GM15510 (cell line): ENCODE data around the gene UBE2G1.

ENCODE experiments used
- POLR2A ChIP-seq: IDR thresholded peaks from 3 replicates; pipeline ENCODE4 v1.6.1; 2011; ENCODE audit warnings: borderline replicate concordance; ENCODE audit not compliant: insufficient read length; ENCODE audit errors: extremely low read depth

UBE2G1 gene

GRCh38 chr17:4319221-4319620, 47.3 kb downstream of the UBE2G1 start:
- TF ChIP-seq POLR2A: no peak

GRCh38 chr17:4318596-4318995, 47.9 kb downstream of the UBE2G1 start:
- no peak for TF ChIP-seq POLR2A

GRCh38 chr17:4318186-4318585, 48.3 kb downstream of the UBE2G1 start:
- TF ChIP-seq POLR2A: no peak

GRCh38 chr17:4317610-4318009, 48.9 kb downstream of the UBE2G1 start:
- no peak for TF ChIP-seq POLR2A

GRCh38 chr17:4316648-4317047, 49.8 kb downstream of the UBE2G1 start:
- no peak for TF ChIP-seq POLR2A

- no peak for TF ChIP-seq POLR2A
Measured at GRCh38 chr17:4314618-4315017, 51.9 kb downstream of the UBE2G1 start.

- TF ChIP-seq POLR2A: no peak
Measured at GRCh38 chr17:4314179-4314578, 52.3 kb downstream of the UBE2G1 start.

GRCh38 chr17:4313221-4314114, 53.0 kb downstream of the UBE2G1 start:
- TF ChIP-seq POLR2A: no peak

- TF ChIP-seq POLR2A: no peak
Measured at GRCh38 chr17:4310354-4311060, 56.0 kb downstream of the UBE2G1 start.

- TF ChIP-seq POLR2A: no peak
Measured at GRCh38 chr17:4309897-4310296, 56.6 kb downstream of the UBE2G1 start.

GRCh38 chr17:4307179-4307930, 59.1 kb downstream of the UBE2G1 start:
- TF ChIP-seq POLR2A: no peak

GRCh38 chr17:4305224-4305623, 61.3 kb downstream of the UBE2G1 start:
- no peak for TF ChIP-seq POLR2A

- TF ChIP-seq POLR2A: no peak
Measured at GRCh38 chr17:4304417-4305027, 62.0 kb downstream of the UBE2G1 start.

GRCh38 chr17:4301066-4301465, 65.4 kb downstream of the UBE2G1 start:
- TF ChIP-seq POLR2A: no peak

- TF ChIP-seq POLR2A: no peak
Measured at GRCh38 chr17:4297351-4297750, 69.1 kb downstream of the UBE2G1 start.
